HG02943 (cell line): ENCODE measurements around the gene PTCHD4.

ENCODE experiments used
- ATAC-seq: cut with Tn5 transposase; IDR thresholded peaks from one replicate; pipeline ENCODE4 v1.9.1; 2021; ENCODE audit warnings: mild to moderate bottlenecking, low read depth, moderate library complexity; ENCODE audit not compliant: unreplicated experiment

The PTCHD4 gene

GRCh38 chr6:48100588-48100895, 10.5 kb downstream of the PTCHD4 start:
- no peak for ATAC-seq

GRCh38 chr6:48099713-48100587, 11.0 kb downstream of the PTCHD4 start:
- ATAC-seq = no peak

GRCh38 chr6:48098923-48099322, 12.1 kb downstream of the PTCHD4 start:
- no peak for ATAC-seq

- ATAC-seq = no peak
These were observed 18.3 kb downstream of the PTCHD4 start for GRCh38 chr6:48092550-48093217.

GRCh38 chr6:48090546-48090945, 20.5 kb downstream of the PTCHD4 start:
- ATAC-seq = no peak

GRCh38 chr6:48087448-48087847, 23.5 kb downstream of the PTCHD4 start:
- ATAC-seq = no peak

- no peak for ATAC-seq
These were observed 24.8 kb downstream of the PTCHD4 start for GRCh38 chr6:48086187-48086586.

- ATAC-seq = no peak
These were observed 25.8 kb downstream of the PTCHD4 start for GRCh38 chr6:48085131-48085741.

GRCh38 chr6:48084201-48084600, 26.8 kb downstream of the PTCHD4 start:
- ATAC-seq = no peak

GRCh38 chr6:48080227-48081009, 30.6 kb downstream of the PTCHD4 start:
- no peak for ATAC-seq

- ATAC-seq = no peak
These were observed 32.9 kb downstream of the PTCHD4 start for GRCh38 chr6:48078120-48078519.

GRCh38 chr6:48075181-48075580, 35.8 kb downstream of the PTCHD4 start:
- ATAC-seq = no peak

- ATAC-seq = no peak
These were observed 36.8 kb downstream of the PTCHD4 start for GRCh38 chr6:48073976-48074767.

- no peak for ATAC-seq
These were observed 39.2 kb downstream of the PTCHD4 start for GRCh38 chr6:48071833-48072232.

GRCh38 chr6:48069280-48069679, 41.7 kb downstream of the PTCHD4 start:
- no peak for ATAC-seq

- ATAC-seq = no peak
These were observed 42.4 kb downstream of the PTCHD4 start for GRCh38 chr6:48068278-48069251.

- no peak for ATAC-seq
These were observed 43.1 kb downstream of the PTCHD4 start for GRCh38 chr6:48067886-48068277.

GRCh38 chr6:48067148-48067712, 43.8 kb downstream of the PTCHD4 start:
- no peak for ATAC-seq
